HG02840 (cell line): ENCODE data around the gene TIMELESS.
"Not testable (repeated sequence)": the region's sequence is repeated elsewhere in the genome, so short reads cannot be mapped to it uniquely, and the experiment has no call there.

ENCODE experiments used
- ATAC-seq: cut with Tn5 transposase; IDR thresholded peaks from one replicate; pipeline ENCODE4 v1.9.1; 2021; ENCODE audit warnings: mild to moderate bottlenecking, moderate library complexity, moderate number of reproducible peaks; ENCODE audit not compliant: unreplicated experiment, low FRiP score

TIMELESS gene

GRCh38 chr12:56448860-56449621, at the start of gene TIMELESS:
Gene TIMELESS (minus strand): TSS chr12:56449426. CDS start chr12:56434170, 15,256 bp downstream.
- ATAC-seq = peak; percentile 93

DNA sequence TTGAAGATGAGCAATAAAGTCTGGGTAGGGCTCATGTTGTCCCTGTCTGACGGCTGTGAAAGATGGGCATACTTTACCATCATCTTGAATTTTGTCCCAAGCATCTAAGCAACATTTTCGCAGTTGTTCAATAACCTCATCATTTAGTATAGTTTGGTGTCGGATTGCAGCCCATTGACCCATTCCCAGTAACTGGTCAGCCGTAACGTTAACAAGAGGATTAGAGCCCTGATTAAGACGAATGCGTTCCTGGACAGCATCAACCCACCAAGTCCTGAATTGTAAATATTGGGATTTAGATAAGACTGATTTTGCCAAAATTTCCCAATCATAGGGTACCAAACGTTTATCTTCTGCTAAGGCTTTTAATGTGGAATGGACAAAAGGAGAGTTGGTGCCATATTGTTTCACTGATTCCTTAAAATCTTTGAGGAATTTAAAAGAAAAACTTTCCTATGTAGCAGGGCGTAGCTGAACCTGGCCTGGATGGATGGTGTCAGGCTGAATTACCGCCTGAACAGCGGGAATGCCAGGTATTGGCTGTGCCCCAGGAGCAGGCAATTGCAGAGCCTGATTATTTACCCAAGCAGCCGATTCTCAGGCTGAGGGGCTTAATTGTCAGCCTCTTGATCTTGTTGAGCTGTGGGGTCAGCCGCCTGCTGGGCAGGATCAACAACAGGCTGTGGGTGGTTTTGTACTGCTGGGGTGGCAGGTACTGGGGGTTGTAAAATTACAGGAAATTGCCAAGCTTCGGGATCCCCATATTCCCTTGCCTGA, 49.1 kb upstream of the TIMELESS start:
- not testable (repeated sequence) for ATAC-seq

- ATAC-seq = not testable (repeated sequence)
These were observed 47.5 kb upstream of the TIMELESS start for GRCh38 chr12:56496704-56497103.

- ATAC-seq = not testable (repeated sequence)
These were observed 45.3 kb upstream of the TIMELESS start for GRCh38 chr12:56494481-56494880.

GRCh38 chr12:56494106-56494415, 44.8 kb upstream of the TIMELESS start:
- ATAC-seq = not testable (repeated sequence)

DNA sequence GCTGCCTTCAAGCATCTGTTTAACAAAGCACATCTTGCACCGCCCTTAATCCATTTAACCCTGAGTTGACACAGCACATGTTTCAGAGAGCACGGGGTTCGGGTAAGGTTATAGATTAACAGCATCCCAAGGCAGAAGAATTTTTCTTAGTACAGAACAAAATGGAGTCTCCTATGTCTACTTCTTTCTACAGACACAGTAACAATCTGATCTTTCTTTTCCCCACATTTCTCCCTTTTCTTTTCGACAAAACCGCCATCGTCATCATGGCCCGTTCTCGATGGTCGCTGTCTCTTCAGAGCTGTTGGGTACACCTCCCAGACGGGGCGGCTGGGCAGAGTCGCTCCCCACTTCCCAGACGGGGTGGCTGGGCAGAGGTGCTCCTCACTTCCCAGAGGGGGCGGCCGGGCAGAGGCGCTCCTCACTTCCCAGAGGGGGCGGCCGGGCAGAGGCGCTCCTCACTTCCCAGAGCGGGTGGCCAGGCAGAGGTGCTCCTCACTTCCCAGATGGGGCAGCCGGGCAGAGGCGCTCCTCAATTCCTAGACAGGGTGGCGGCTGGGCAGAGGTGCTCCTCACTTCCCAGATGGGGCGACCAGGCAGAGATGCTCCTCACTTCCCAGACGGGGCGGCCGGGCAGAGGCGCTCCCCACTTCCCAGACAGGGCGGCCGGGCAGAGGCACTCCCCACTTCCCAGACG, 44.3 kb upstream of the TIMELESS start:
- not testable (repeated sequence) for ATAC-seq

DNA sequence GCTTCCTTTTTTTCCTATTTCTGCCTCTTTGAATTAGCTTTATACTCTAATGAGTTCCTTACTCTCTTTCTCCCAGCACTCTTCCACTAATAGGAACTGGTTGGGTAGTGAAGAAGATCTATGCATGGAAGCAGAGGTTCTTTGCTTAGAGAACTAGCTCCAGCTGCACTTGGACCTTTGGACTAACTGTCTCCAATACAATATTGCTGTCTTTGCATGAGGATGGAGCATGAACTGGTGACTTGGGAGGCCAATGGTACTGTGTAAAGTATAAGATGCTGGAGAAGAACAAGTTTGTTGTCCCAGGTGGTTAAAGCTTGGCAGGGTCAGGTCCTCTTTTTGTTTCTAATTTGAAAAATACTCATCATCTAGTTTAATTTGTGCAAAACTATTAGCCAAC, 41.1 kb upstream of the TIMELESS start:
- ATAC-seq = no peak

DNA sequence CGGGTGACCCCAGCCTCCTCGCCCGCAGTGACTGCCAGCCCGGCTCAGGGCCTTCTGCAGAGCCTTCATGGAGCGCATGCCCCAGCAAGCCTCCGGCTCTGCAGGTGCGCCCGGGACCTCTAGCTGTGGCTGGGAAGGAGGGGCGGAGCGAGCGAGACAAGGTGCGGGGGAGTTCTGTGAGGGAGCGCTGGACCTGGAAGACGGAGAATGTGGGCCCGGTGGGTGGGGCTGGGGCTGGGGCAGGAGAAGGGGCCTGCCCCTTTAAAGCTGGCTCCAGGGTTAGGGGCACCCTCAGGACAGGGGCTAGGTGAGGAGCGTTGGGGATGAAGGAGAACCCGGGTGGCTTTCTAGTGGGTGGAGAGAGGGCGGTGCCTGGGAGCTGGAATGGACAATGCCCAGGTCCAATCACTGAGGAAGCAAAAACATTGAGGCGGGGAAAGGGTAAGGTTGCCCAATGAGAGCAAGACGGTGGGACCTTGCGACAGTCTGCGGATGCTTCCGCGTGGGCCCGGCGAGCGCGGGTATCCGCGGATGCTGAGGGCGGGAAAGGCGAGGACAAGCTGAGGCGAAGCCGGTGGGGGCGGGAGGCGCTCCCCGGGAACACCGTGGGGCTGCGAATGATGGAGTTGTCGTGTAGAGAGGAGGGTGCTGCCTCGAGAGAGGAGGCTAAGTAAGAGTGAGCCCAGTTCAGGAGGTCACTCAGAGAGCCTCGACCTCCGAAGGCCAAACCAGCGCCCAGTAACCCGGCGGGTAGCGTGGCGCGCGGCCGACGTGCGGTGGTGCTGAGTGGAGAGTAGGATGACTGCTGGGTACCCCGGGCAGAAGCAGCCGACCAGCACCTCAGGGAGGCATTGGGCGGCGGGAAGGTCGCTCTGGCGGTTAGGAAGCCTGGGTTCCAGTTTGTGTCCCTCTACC, 39.1 kb upstream of the TIMELESS start, which contains the start of gene GLS2:
Gene GLS2 (minus strand): TSS at position 121 of the 915 bp plus-strand sequence. CDS start 43 bp downstream, at position 78.
- ATAC-seq = peak; percentile 76

DNA sequence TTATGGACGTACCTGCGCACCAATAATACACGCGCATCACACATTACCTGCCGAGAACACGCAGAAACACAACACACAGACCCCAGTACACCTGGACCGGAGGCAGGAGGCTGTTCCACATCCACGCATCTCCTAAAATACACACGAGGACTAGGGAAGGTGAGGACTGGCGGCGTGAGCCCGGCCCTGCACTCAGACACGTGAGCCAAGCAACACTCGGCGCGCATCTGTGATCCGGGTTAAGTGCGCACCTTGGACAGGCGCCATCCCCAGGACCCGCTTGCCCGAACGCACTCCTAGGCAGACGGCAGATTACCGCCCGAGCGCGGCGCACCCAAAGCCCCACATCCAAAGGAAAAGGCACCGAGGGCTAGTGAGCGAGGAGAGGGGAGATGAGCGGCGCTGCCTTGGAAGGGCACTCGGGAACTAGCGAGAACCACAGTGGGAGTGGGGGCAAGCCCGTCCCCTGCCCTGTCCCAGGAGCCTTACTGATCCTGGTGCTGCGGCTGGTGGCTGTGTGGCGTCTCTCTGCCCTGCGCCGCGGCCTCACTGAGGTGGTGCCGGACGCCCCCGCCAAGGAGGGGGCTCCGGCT, 38.3 kb upstream of the TIMELESS start:
- ATAC-seq = no peak

- ATAC-seq = no peak
These were observed 37.5 kb upstream of the TIMELESS start for GRCh38 chr12:56486694-56487093.

GRCh38 chr12:56484566-56484965, 35.3 kb upstream of the TIMELESS start:
- no peak for ATAC-seq

GRCh38 chr12:56479625-56480024, 30.4 kb upstream of the TIMELESS start:
- ATAC-seq = no peak

- no peak for ATAC-seq
These were observed 28.4 kb upstream of the TIMELESS start for GRCh38 chr12:56477521-56478225.

- ATAC-seq = no peak
These were observed 27.8 kb upstream of the TIMELESS start for GRCh38 chr12:56476972-56477432.

- no peak for ATAC-seq
These were observed 26.9 kb upstream of the TIMELESS start for GRCh38 chr12:56476143-56476542.

DNA sequence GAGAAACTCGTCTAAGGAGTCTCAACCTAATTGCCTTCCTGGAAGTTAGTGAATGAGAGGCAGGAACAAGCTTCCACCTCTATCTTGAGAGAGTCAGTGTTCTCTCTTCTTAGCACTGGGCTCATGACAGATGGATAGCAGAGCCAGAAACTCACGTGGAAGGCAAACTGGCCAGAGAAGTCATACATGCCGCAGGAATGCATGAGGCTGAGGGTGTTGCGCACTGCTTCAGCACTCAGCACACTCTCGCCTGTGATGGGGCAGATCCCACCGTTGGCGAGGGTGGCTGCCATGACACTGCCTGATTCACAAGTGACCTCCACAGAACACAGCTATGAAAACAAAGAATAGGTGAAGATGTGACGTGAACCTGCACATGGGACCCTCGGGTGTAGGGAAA, 25.2 kb upstream of the TIMELESS start:
- no peak for ATAC-seq

GRCh38 chr12:56469007-56469930, 20.0 kb upstream of the TIMELESS start:
- no peak for ATAC-seq
